ENCODE measurements around the gene NEURL1.

- no peak for TF ChIP-seq TAF1 (IDR thresholded peaks at IDR 0.05; ENCODE audit: borderline replicate concordance, insufficient read depth, low read length)
- no peak for TF ChIP-seq POLR2AphosphoS5 (IDR thresholded peaks at IDR 0.05; ENCODE audit: low read depth, low read length)
- TF ChIP-seq SIN3A (IDR thresholded peaks at IDR 0.05; ENCODE audit: borderline replicate concordance, insufficient read depth, low read length): no peak
- TF ChIP-seq, protein P1, sequence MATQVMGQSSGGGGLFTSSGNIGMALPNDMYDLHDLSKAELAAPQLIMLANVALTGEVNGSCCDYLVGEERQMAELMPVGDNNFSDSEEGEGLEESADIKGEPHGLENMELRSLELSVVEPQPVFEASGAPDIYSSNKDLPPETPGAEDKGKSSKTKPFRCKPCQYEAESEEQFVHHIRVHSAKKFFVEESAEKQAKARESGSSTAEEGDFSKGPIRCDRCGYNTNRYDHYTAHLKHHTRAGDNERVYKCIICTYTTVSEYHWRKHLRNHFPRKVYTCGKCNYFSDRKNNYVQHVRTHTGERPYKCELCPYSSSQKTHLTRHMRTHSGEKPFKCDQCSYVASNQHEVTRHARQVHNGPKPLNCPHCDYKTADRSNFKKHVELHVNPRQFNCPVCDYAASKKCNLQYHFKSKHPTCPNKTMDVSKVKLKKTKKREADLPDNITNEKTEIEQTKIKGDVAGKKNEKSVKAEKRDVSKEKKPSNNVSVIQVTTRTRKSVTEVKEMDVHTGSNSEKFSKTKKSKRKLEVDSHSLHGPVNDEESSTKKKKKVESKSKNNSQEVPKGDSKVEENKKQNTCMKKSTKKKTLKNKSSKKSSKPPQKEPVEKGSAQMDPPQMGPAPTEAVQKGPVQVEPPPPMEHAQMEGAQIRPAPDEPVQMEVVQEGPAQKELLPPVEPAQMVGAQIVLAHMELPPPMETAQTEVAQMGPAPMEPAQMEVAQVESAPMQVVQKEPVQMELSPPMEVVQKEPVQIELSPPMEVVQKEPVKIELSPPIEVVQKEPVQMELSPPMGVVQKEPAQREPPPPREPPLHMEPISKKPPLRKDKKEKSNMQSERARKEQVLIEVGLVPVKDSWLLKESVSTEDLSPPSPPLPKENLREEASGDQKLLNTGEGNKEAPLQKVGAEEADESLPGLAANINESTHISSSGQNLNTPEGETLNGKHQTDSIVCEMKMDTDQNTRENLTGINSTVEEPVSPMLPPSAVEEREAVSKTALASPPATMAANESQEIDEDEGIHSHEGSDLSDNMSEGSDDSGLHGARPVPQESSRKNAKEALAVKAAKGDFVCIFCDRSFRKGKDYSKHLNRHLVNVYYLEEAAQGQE (IDR thresholded peaks at IDR 0.05; ENCODE audit: insufficient read depth in 1 of 2, low read depth in 2 of 2, low read length in 2 of 2): no peak
- no peak for TF ChIP-seq FOXP2 (optimal IDR thresholded peaks at IDR 0.05; ENCODE audit: borderline replicate concordance, extremely low read depth, extremely low read length, insufficient read depth)
Measured at GRCh38 chr10:103584216-103585010, 90.9 kb downstream of the NEURL1 start.
